HepG2 (cell line): ENCODE results near the gene GRIK4. TPM values are rescaled to one million over a fixed set of nuclear protein-coding genes. Genes with fewer than 3 reads are reported as not detected.

Source experiments
- ATAC-seq: fragments of 200-7000 bp; cut with Tn5 transposase; 3 replicates; pipeline ENCODE4 v1.9.1; 2020; ENCODE audit warnings: mild to moderate bottlenecking, moderate library complexity
- BruUV-seq: library from RNA; stranded (reverse); fragments of 400-500 nt; replicated peaks from 2 replicates; lab custom pipeline; 2021; lab: Mats Ljungman, UMichigan
- CTCF ChIA-PET: fragments of 300-600 bp; formaldehyde crosslinking; extraction: SDS; loops from one replicate; lab custom pipeline; 2021; ENCODE audit warnings: low total read pairs, inconsistent platforms, low intra/inter-chr PET ratio; lab: Yijun Ruan, JAX
- POLR2A ChIA-PET: fragments of 350-600 bp; sonication (Branson Sonifier 250); formaldehyde crosslinking; loops from one replicate; lab custom pipeline; 2020; ENCODE audit warnings: antibody characterized with exemption, inconsistent platforms; lab: Yijun Ruan, JAX
- DNase-seq: peaks from one replicate; pipeline ENCODE4 v3.0.0-alpha.2; 2015; ENCODE audit warnings: low spot score
- FAIRE-seq: peaks from 3 replicates; lab custom pipeline; 2011; peaks lifted over from hg19 to GRCh38; lab: Jason Lieb, UNC
- H2AFZ ChIP-seq: one replicate; pipeline ENCODE4 v1.6.1; 2011; ENCODE audit warnings: low read length, inconsistent platforms
- H3K27ac ChIP-seq: fragments of 300-600 bp; 3 replicates; pipeline ENCODE4 v1.8.0; 2011; ENCODE audit warnings: mixed run types, mild to moderate bottlenecking, mixed read lengths, low read length, inconsistent platforms; ENCODE audit not compliant: insufficient read depth; ENCODE audit errors: extremely low read length
- H3K27me3 ChIP-seq, 2 experiments: fragments of 200-600 bp in 1 of 2; 2 replicates in 1 of 2; 3 replicates in 1 of 2; pipeline versions ENCODE4 v1.6.0 to v1.8.0; 2011; ENCODE audit warnings: low read length in 2 of 2, mild to moderate bottlenecking in 2 of 2, moderate library complexity in 2 of 2, inconsistent platforms in 1 of 2; ENCODE audit not compliant: insufficient read depth in 2 of 2, control insufficient read depth in 1 of 2
- H3K36me3 ChIP-seq, 2 experiments: fragments of 200-600 bp in 1 of 2; replicated peaks in 1 of 2; 2 replicates in 1 of 2; 3 replicates in 1 of 2; pipeline versions ENCODE4 v1.5.1 to v1.8.0; 2011; ENCODE audit warnings: low read length in 2 of 2, inconsistent platforms in 1 of 2; ENCODE audit not compliant: insufficient read depth in 2 of 2, control insufficient read depth in 1 of 2
- H3K4me1 ChIP-seq: 2 replicates; pipeline ENCODE4 v1.5.1; 2012; ENCODE audit warnings: low read length, inconsistent platforms; ENCODE audit not compliant: insufficient read depth
- H3K4me2 ChIP-seq: 2 replicates; pipeline ENCODE4 v1.6.0; 2011; ENCODE audit warnings: low read depth, low read length, inconsistent platforms
- H3K4me3 ChIP-seq, 3 experiments: fragments of 200-600 bp in 1 of 3; sonication (generic), shearing (Covaris generic) in 1 of 3; replicated peaks in 1 of 3; 2 replicates each; pipeline ENCODE4 v1.5.1; 2011 to 2016; ENCODE audit warnings: low read length in 3 of 3, inconsistent platforms in 2 of 3, low read depth in 2 of 3, mild to moderate bottlenecking in 2 of 3, control low read depth in 1 of 3, mixed read lengths in 1 of 3; ENCODE audit not compliant: insufficient read depth in 1 of 3
- H3K79me2 ChIP-seq: one replicate; pipeline ENCODE4 v1.6.1; 2011; ENCODE audit warnings: low read length, inconsistent platforms; ENCODE audit not compliant: insufficient read depth
- H3K9ac ChIP-seq: 2 replicates; pipeline ENCODE4 v1.6.0; 2011; ENCODE audit warnings: mild to moderate bottlenecking, low read depth, low read length, inconsistent platforms; ENCODE audit not compliant: insufficient read depth
- H3K9me3 ChIP-seq: 2 replicates; pipeline ENCODE4 v1.5.1; 2012; ENCODE audit warnings: mild to moderate bottlenecking, low read length
- H4K20me1 ChIP-seq: 2 replicates; pipeline ENCODE4 v1.6.0; 2011; ENCODE audit warnings: inconsistent platforms, mild to moderate bottlenecking, low read length, moderate library complexity; ENCODE audit not compliant: insufficient read depth
- HNRNPK ChIP-seq: fragments of 200-400 bp; formaldehyde crosslinking; IDR thresholded peaks from 2 replicates; pipeline ENCODE4 v1.6.1; 2018; ENCODE audit warnings: low read length, low read depth, moderate library complexity, mild to moderate bottlenecking; ENCODE audit not compliant: poor library complexity, severe bottlenecking
- SMAD1 ChIP-seq: sonication (generic); formaldehyde crosslinking; IDR thresholded peaks from 2 replicates; pipeline ENCODE4 v1.4.0; 2020; ENCODE audit warnings: missing genetic modification reagents, low read depth, mild to moderate bottlenecking, borderline replicate concordance
- SRY ChIP-seq: sonication (generic); formaldehyde crosslinking; IDR thresholded peaks from 2 replicates; pipeline ENCODE4 v1.8.0; 2022; ENCODE audit warnings: mild to moderate bottlenecking, missing genetic modification reagents
- TFE3 ChIP-seq: IDR thresholded peaks from 2 replicates; pipeline ENCODE4 v1.6.1; 2016
- THYN1 ChIP-seq: sonication (generic); formaldehyde crosslinking; IDR thresholded peaks from 2 replicates; pipeline ENCODE4 v1.8.1; 2023; ENCODE audit warnings: low read depth, mild to moderate bottlenecking, moderate library complexity, missing genetic modification reagents, borderline replicate concordance
- ZNF44 ChIP-seq: sonication (generic); formaldehyde crosslinking; IDR thresholded peaks from 2 replicates; pipeline ENCODE4 v1.5.1; 2020; ENCODE audit warnings: mild to moderate bottlenecking, missing genetic modification reagents
- ZNF468 ChIP-seq: sonication (generic); formaldehyde crosslinking; IDR thresholded peaks from 2 replicates; pipeline ENCODE4 v1.8.0; 2022; ENCODE audit warnings: mild to moderate bottlenecking, moderate library complexity, missing genetic modification reagents
- WGBS: methylation state at CpG from one replicate; pipeline ENCODE4 v1.1.6; 2017; ENCODE audit warnings: low lambda C conversion rate; 5-methylcytosine and 5-hydroxymethylcytosine counted together
- in situ Hi-C: cut with HindIII; loops from 2 replicates; pipeline ENCODE4 v1.10.0; 2017; ENCODE audit warnings: low pct_unique_long_range_greater_than_20kb; ENCODE audit not compliant: extremely low pct_ligation_motif_present
- intact Hi-C: fragments of 100-400 bp; cut with micrococcal nuclease; formaldehyde crosslinking; loops from one replicate; pipeline ENCODE4 v1.10.0; 2022; ENCODE audit not compliant: unreplicated experiment
- polyA plus RNA-seq, 8 experiments: library from polyadenylated mRNA; depleted of rRNA in 3 of 8; stranded (reverse) in 7 of 8; unstranded in 1 of 8; fragments of >200 nt; fragmentation: Illumina TruSeq in 4 of 8; extraction: Trizol in 4 of 8; gene quantifications; 2 replicates each; pipeline versions ENCODE4 v1.2.1 to v1.2.3, GENCODE V29; 2011 to 2016; ENCODE audit warnings: low read depth in 4 of 8, missing spikeins in 1 of 8, mixed read lengths in 1 of 8; ENCODE audit not compliant: insufficient read depth in 1 of 8
- total RNA-seq, 5 experiments: library from RNA; depleted of rRNA; stranded (reverse); fragments of >200 nt; fragmentation: Illumina TruSeq; extraction: Trizol; gene quantifications; 2 replicates each; pipeline ENCODE4 v1.2.3, GENCODE V29; 2016; ENCODE audit warnings: low read depth in 1 of 5
- TF ChIP-seq, protein P1 (sequence below): sonication (generic); formaldehyde crosslinking; IDR thresholded peaks from 2 replicates; pipeline ENCODE4 v1.8.0; 2022; ENCODE audit warnings: mild to moderate bottlenecking, missing genetic modification reagents; ENCODE audit not compliant: insufficient replicate concordance
- TF ChIP-seq, protein P2 (sequence below): sonication (generic); formaldehyde crosslinking; IDR thresholded peaks from 2 replicates; pipeline ENCODE4 v1.4.0; 2020; ENCODE audit warnings: missing genetic modification reagents

The GRIK4 gene
- total and polyA plus RNA-seq, 2 of the 13 experiments (the other 11 are each of a cell fraction or from before 2014, with no cell fraction given), result 0.04 to 0.07 TPM

GRCh38 chr11:120739780-120740179 lies 228.2 kb downstream of the GRIK4 start:
- POLR2A ChIA-PET, result no interaction called here
- in situ Hi-C loops, result no loop called here
- CTCF ChIA-PET, result no interaction called here

GRCh38 chr11:120740380-120740779 lies 228.8 kb downstream of the GRIK4 start:
- intact Hi-C loops, result no loop called here
- no peaks in the 10 kb centered on the region for H3K36me3 ChIP-seq
- ChIA-PET CTCF (no interaction called here), POLR2A (no interaction called here)
- 37% methylated on average over 3 of the region's 3 CpGs for WGBS
- no peak overlapping the region for H3K27ac ChIP-seq
- no peak overlapping the region for H3K9ac ChIP-seq
- peaks cover 0 to 3% of the 10 kb centered on the region in 2 experiments; a peak in 2 of 5 replicates for H3K27me3 ChIP-seq
- H3K79me2 ChIP-seq, result no peaks in the 10 kb centered on the region
- DNase-seq, result no peak
- no peak for FAIRE-seq
- ATAC-seq, result no peak
- no peaks in the 10 kb centered on the region for H3K4me1 ChIP-seq
- H4K20me1 ChIP-seq, result no peaks in the 10 kb centered on the region
- H3K4me2 ChIP-seq, result no peak overlapping the region
- in situ Hi-C loops, result no loop called here
- H3K9me3 ChIP-seq, result no peaks in the 10 kb centered on the region
- no peak overlapping the region for H2AFZ ChIP-seq
- H3K4me3 ChIP-seq, result no peak overlapping the region
- BruUV-seq, result no TSS peak
- TF ChIP-seq TFE3 (no peak), ZNF44 (no peak), SRY (CRISPR knock-in tag) (no peak), ZNF468 (no peak), THYN1 (CRISPR knock-in tag) (no peak), HNRNPK (no peak)
- TF ChIP-seq, protein P1, sequence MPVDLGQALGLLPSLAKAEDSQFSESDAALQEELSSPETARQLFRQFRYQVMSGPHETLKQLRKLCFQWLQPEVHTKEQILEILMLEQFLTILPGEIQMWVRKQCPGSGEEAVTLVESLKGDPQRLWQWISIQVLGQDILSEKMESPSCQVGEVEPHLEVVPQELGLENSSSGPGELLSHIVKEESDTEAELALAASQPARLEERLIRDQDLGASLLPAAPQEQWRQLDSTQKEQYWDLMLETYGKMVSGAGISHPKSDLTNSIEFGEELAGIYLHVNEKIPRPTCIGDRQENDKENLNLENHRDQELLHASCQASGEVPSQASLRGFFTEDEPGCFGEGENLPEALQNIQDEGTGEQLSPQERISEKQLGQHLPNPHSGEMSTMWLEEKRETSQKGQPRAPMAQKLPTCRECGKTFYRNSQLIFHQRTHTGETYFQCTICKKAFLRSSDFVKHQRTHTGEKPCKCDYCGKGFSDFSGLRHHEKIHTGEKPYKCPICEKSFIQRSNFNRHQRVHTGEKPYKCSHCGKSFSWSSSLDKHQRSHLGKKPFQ (CRISPR knock-in tag), result no peak
- TF ChIP-seq, protein P2, sequence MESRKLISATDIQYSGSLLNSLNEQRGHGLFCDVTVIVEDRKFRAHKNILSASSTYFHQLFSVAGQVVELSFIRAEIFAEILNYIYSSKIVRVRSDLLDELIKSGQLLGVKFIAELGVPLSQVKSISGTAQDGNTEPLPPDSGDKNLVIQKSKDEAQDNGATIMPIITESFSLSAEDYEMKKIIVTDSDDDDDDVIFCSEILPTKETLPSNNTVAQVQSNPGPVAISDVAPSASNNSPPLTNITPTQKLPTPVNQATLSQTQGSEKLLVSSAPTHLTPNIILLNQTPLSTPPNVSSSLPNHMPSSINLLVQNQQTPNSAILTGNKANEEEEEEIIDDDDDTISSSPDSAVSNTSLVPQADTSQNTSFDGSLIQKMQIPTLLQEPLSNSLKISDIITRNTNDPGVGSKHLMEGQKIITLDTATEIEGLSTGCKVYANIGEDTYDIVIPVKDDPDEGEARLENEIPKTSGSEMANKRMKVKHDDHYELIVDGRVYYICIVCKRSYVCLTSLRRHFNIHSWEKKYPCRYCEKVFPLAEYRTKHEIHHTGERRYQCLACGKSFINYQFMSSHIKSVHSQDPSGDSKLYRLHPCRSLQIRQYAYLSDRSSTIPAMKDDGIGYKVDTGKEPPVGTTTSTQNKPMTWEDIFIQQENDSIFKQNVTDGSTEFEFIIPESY (CRISPR knock-in tag), result no peak

More at GRCh38 chr11:120739780-120740179, 228.2 kb downstream of the GRIK4 start:
- no peak overlapping the region for H3K4me3 ChIP-seq
- no TSS peak for BruUV-seq
- no peaks in the 10 kb centered on the region for H3K79me2 ChIP-seq
- DNase-seq (no peak), ATAC-seq (no peak; the same call in 2 of the 3 replicates), FAIRE-seq (no peak)
- no peak overlapping the region for H3K27ac ChIP-seq
- no peak overlapping the region for H3K9ac ChIP-seq
- no peak overlapping the region for H2AFZ ChIP-seq
- intact Hi-C loops, result no loop called here
- 21% methylated on average over 3 of the region's 3 CpGs for WGBS
- no peaks in the 10 kb centered on the region for H3K4me1 ChIP-seq
- no peaks in the 10 kb centered on the region for H3K9me3 ChIP-seq
- H3K4me2 ChIP-seq, result no peak overlapping the region
- H4K20me1 ChIP-seq, result no peaks in the 10 kb centered on the region
- peaks cover 0 to 3% of the 10 kb centered on the region in 2 experiments; a peak in 2 of 5 replicates for H3K27me3 ChIP-seq
- H3K36me3 ChIP-seq, result no peaks in the 10 kb centered on the region
- TF ChIP-seq SMAD1, result no peak
